PC-3 (cell line): Measurements from ENCODE around the gene JMJD6. TPM values are rescaled to one million over a fixed set of nuclear protein-coding genes. Genes with fewer than 3 reads are reported as not detected.
A peak's percentile ranks its signal among the peaks of the same experiment; 100 is the strongest.

Experiments used
- ATAC-seq: fragments of 200-7000 bp; cut with Tn5 transposase; 2 replicates; pipeline ENCODE4 v1.9.1; 2020; ENCODE audit warnings: mild to moderate bottlenecking, moderate library complexity
- BruUV-seq: library from RNA; stranded (reverse); fragments of 400-500 nt; replicated peaks from 2 replicates; lab custom pipeline; 2021; lab: Mats Ljungman, UMichigan
- CTCF ChIA-PET: fragments of 300-600 bp; sonication (Branson Sonifier 250); formaldehyde crosslinking; loops from one replicate; lab custom pipeline; 2022; ENCODE audit warnings: antibody characterized with exemption; lab: Charles Lee
- POLR2A ChIA-PET: fragments of 300-600 bp; sonication (Branson Sonifier 250); formaldehyde crosslinking; loops from one replicate; lab custom pipeline; 2022; ENCODE audit warnings: antibody characterized with exemption; ENCODE audit not compliant: unreplicated experiment; lab: Charles Lee
- DNase-seq: peaks from one replicate; pipeline ENCODE4 v3.0.0-alpha.2; 2015
- H2AFZ ChIP-seq: fragments of 300-600 bp; sonication (generic); 2 replicates; pipeline ENCODE4 v1.6.0; 2016; ENCODE audit warnings: antibody characterized with exemption, low read length
- H3F3A ChIP-seq: fragments of 300-600 bp; sonication (generic); one replicate; pipeline ENCODE4 v1.6.0; 2017; ENCODE audit warnings: antibody characterized with exemption, low read length, control low read depth, mild to moderate bottlenecking; ENCODE audit not compliant: unreplicated experiment
- H3K27ac ChIP-seq: fragments of 300-600 bp; sonication (generic); 2 replicates; pipeline ENCODE4 v1.5.1; 2016; ENCODE audit warnings: mild to moderate bottlenecking, low read length
- H3K27me3 ChIP-seq: fragments of 300-600 bp; sonication (generic); 2 replicates; pipeline ENCODE4 v1.6.1; 2016; ENCODE audit warnings: low read length, mixed read lengths
- H3K36me3 ChIP-seq: fragments of 300-600 bp; sonication (generic); 2 replicates; pipeline ENCODE4 v1.6.1; 2016; ENCODE audit warnings: low read depth, mixed run types, low read length, mixed read lengths
- H3K4me1 ChIP-seq: fragments of 300-600 bp; sonication (generic); 2 replicates; pipeline ENCODE4 v1.5.1; 2016; ENCODE audit warnings: low read length; ENCODE audit not compliant: insufficient read depth
- H3K4me2 ChIP-seq: fragments of 300-600 bp; sonication (generic); 2 replicates; pipeline ENCODE4 v1.6.0; 2016; ENCODE audit warnings: low read length
- H3K4me3 ChIP-seq: fragments of 300-600 bp; sonication (generic); 2 replicates; pipeline ENCODE4 v1.5.1; 2016; ENCODE audit warnings: mild to moderate bottlenecking, low read length, mixed read lengths
- H3K79me2 ChIP-seq: fragments of 300-600 bp; sonication (generic); 2 replicates; pipeline ENCODE4 v1.6.1; 2017; ENCODE audit warnings: low read length, mixed read lengths
- H3K9ac ChIP-seq: fragments of 300-600 bp; sonication (generic); 2 replicates; pipeline ENCODE4 v1.6.0; 2016; ENCODE audit warnings: mild to moderate bottlenecking, low read length
- H3K9me2 ChIP-seq: fragments of 300-600 bp; sonication (generic); replicated peaks from 2 replicates; pipeline ENCODE4 v1.6.1; 2016; ENCODE audit warnings: mixed run types, low read length, mixed read lengths
- H3K9me3 ChIP-seq: fragments of 300-600 bp; sonication (generic); 2 replicates; pipeline ENCODE4 v1.6.1; 2016; ENCODE audit warnings: low read length, mixed read lengths
- H4K20me1 ChIP-seq: fragments of 300-600 bp; sonication (generic); 2 replicates; pipeline ENCODE4 v1.6.1; 2016; ENCODE audit warnings: low read length, mixed read lengths
- CTCF ChIP-seq: fragments of 300-600 bp; sonication (generic); conservative IDR thresholded peaks from 2 replicates; pipeline ENCODE4 v1.5.1; 2017; ENCODE audit warnings: antibody characterized with exemption, low read depth, mild to moderate bottlenecking, low read length
- EZH2 ChIP-seq: fragments of 300-600 bp; sonication (generic); IDR thresholded peaks from one replicate; pipeline ENCODE4 v1.6.1; 2017; ENCODE audit warnings: antibody characterized with exemption, mild to moderate bottlenecking, low read length; ENCODE audit not compliant: unreplicated experiment
- EZH2phosphoT487 ChIP-seq: fragments of 300-600 bp; sonication (generic); IDR thresholded peaks from 2 replicates; pipeline ENCODE4 v1.6.1; 2018; ENCODE audit warnings: mild to moderate bottlenecking, antibody characterized with exemption, low read length, borderline replicate concordance
- intact Hi-C: fragments of 100-400 bp; cut with micrococcal nuclease; formaldehyde crosslinking; loops from 2 replicates; pipeline ENCODE4 v1.9.0; 2023
- total RNA-seq: library from RNA; depleted of rRNA; stranded (reverse); fragments of >200 nt; gene quantifications from 2 replicates; pipeline ENCODE4 v1.2.3, GENCODE V29; 2014

Gene JMJD6
- total RNA-seq, 1 experiment from 2014 or later: 39.0 TPM

- ChIA-PET POLR2A (no interaction called here), CTCF (no interaction called here)
- H4K20me1 ChIP-seq: no peaks in the 10 kb centered on the region
- H3K4me3 ChIP-seq: no peak overlapping the region
- intact Hi-C loops: no loop called here
- peaks cover 8% of the 10 kb centered on the region for H3K36me3 ChIP-seq
- no peak overlapping the region for H3K27ac ChIP-seq
- no peaks in the 10 kb centered on the region for H3K9me3 ChIP-seq
- no peaks in the 10 kb centered on the region for H3F3A ChIP-seq
- no peaks in the 10 kb centered on the region for H3K4me1 ChIP-seq
- DNase-seq (no peak), ATAC-seq (no peak)
- no peaks in the 10 kb centered on the region for H3K9me2 ChIP-seq
- no peak overlapping the region for H3K4me2 ChIP-seq
- TF ChIP-seq EZH2: no peak
- TF ChIP-seq EZH2phosphoT487: no peak
- no peak for TF ChIP-seq CTCF
- no TSS peak for BruUV-seq
- H3K27me3 ChIP-seq: no peaks in the 10 kb centered on the region
- H3K9ac ChIP-seq: no peak overlapping the region
- H2AFZ ChIP-seq: no peak overlapping the region
- H3K79me2 ChIP-seq: no peaks in the 10 kb centered on the region
These were observed 28.9 kb upstream of the JMJD6 start for GRCh38 chr17:76755285-76755684.

GRCh38 chr17:76753061-76753961 lies 26.9 kb upstream of the JMJD6 start:
- no peak overlapping the region for H3K9ac ChIP-seq
- POLR2A ChIA-PET: no interaction called here
- H3K27me3 ChIP-seq: no peaks in the 10 kb centered on the region
- H3K9me2 ChIP-seq: no peaks in the 10 kb centered on the region
- CTCF ChIA-PET: no interaction called here
- no peaks in the 10 kb centered on the region for H3K4me1 ChIP-seq
- H3K79me2 ChIP-seq: no peaks in the 10 kb centered on the region
- no peaks in the 10 kb centered on the region for H3F3A ChIP-seq
- no TSS peak for BruUV-seq
- no peak for ATAC-seq
- H3K9me3 ChIP-seq: no peaks in the 10 kb centered on the region
- H3K4me3 ChIP-seq: no peak overlapping the region
- no peak overlapping the region for H3K27ac ChIP-seq
- no peak overlapping the region for H3K4me2 ChIP-seq
- peak; percentile 14 for DNase-seq
- no peak overlapping the region for H2AFZ ChIP-seq
- no peak for TF ChIP-seq EZH2phosphoT487
- TF ChIP-seq CTCF: no peak
- no peak for TF ChIP-seq EZH2
- peaks cover 12% of the 10 kb centered on the region for H3K36me3 ChIP-seq
- H4K20me1 ChIP-seq: no peaks in the 10 kb centered on the region
- intact Hi-C loops: no loop called here

GRCh38 chr17:76752006-76752405 lies 25.6 kb upstream of the JMJD6 start:
- no peaks in the 10 kb centered on the region for H3F3A ChIP-seq
- intact Hi-C loops: no loop called here
- no TSS peak for BruUV-seq
- no peaks in the 10 kb centered on the region for H3K27me3 ChIP-seq
- ATAC-seq: no peak
- H3K4me1 ChIP-seq: no peaks in the 10 kb centered on the region
- no peak overlapping the region for H2AFZ ChIP-seq
- peaks cover 7% of the 10 kb centered on the region for H3K36me3 ChIP-seq
- TF ChIP-seq EZH2 (no peak), CTCF (no peak), EZH2phosphoT487 (no peak)
- H3K9me2 ChIP-seq: no peaks in the 10 kb centered on the region
- CTCF ChIA-PET: no interaction called here
- POLR2A ChIA-PET: no interaction called here
- no peak overlapping the region for H3K27ac ChIP-seq
- H3K9me3 ChIP-seq: no peaks in the 10 kb centered on the region
- DNase-seq: no peak
- no peaks in the 10 kb centered on the region for H3K79me2 ChIP-seq
- no peak overlapping the region for H3K4me3 ChIP-seq
- no peak overlapping the region for H3K4me2 ChIP-seq
- H4K20me1 ChIP-seq: no peaks in the 10 kb centered on the region
- no peak overlapping the region for H3K9ac ChIP-seq
